WI38 (cell line): ENCODE results near the gene NSD2.
"Not testable (repeated sequence)": the region's sequence is repeated elsewhere in the genome, so short reads cannot be mapped to it uniquely, and the experiment has no call there.

Experiments
- H3K4me3 ChIP-seq: 2 replicates; pipeline ENCODE4 v1.5.1; 2011; ENCODE audit warnings: low read depth, mild to moderate bottlenecking, control low read depth, low read length
- CTCF ChIP-seq: IDR thresholded peaks from 2 replicates; pipeline ENCODE4 v1.5.1; 2012; ENCODE audit warnings: low read depth, mild to moderate bottlenecking, control low read depth, low read length

Gene NSD2

DNA sequence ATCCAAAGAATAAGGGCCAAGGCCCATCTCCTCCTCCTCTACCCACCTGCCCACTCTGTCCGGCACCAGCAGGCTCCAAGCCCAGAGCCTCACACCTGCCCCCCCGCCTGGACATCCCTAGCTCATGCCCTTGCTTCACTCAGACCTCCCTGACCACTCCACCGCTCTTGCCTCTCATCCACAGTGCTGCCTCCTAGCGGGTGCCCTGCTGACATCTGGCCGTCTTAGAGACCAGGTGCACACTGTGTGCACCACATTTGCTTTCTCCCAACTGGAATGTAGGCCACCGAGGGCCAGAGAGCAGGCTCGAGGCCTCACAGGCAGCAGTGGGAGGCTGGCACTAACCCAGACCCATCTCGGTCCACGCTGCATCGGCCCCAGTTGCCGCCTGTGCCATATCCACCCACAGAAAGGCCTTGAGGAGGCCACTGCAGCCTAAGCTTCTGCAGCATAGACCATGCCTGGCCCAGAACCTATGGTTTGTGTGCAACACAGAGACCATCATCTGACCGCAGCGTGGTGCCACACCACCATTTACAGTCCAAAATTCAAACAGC, 28.8 kb upstream of the NSD2 start:
- peak; percentile 9; the same call in 1 of the 2 replicates for TF ChIP-seq CTCF
- no peak overlapping the region for H3K4me3 ChIP-seq

GRCh38 chr4:1842993-1843448, 28.2 kb upstream of the NSD2 start:
- TF ChIP-seq CTCF, result no peak
- H3K4me3 ChIP-seq, result no peak overlapping the region

GRCh38 chr4:1843852-1844251, 27.3 kb upstream of the NSD2 start:
- no peak for TF ChIP-seq CTCF
- H3K4me3 ChIP-seq, result no peak overlapping the region

DNA sequence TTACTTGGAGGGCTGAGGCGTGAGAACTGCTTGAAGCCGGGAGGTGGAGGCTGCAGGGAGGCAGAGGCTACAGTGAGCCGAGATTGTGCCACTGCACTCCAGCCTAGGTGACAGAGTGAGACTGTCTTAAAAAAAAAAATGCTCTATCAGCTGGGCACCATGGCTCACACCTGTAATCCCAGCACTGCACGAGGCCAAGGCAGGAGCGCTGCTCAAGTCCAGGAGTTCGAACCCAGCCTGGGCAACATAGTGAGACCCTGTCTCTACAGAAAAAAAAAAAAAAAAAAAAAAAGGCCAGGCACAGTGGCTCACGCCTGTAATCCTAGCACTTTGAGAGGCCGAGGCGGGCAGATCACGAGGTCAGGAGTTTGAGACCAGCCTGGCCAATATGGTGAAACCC, 26.6 kb upstream of the NSD2 start:
- H3K4me3 ChIP-seq, result not testable (repeated sequence)

- no peak for TF ChIP-seq CTCF
- H3K4me3 ChIP-seq, result no peak overlapping the region
These were observed 24.6 kb upstream of the NSD2 start for GRCh38 chr4:1846580-1846979.

DNA sequence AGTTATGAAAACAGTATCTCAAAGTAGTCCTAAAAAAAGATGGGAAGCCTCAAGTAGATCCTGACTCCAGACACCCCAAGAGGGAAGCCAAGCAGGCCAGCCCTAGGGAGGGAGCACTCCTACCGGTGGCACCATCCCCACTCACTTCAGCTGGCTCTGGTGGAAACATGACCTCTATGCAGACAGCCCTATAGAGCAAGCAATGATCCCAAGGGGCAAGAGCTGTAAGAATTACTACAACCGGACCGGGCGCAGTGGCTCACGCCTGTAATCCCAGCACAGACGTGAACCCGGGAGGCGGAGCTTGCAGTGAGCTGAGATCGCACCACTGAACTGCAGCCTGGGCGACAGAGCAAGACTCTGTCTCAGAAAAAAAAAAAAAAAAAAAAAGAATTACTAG, 20.9 kb upstream of the NSD2 start:
- no peak overlapping the region for H3K4me3 ChIP-seq
- no peak for TF ChIP-seq CTCF

DNA sequence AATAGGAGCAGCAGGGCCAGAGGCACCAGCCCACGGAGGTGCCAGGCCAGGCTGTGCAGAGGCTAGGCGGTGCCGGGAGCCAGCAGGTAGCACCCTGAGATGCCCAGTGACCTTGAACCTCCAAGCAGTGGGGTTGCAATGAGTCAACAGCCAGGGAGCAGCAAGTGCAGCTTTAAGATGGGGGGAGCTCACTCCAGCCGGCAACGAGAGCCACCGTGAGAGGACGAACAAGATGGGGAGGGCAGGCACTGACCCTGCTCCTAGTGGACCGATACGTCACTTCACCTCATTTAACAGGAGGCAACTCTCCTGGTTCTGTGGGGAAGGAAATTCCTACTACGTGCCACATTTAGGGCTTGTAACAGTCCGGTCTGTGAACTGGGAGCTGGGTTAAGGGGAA, 20.0 kb upstream of the NSD2 start:
- no peak for TF ChIP-seq CTCF
- no peak overlapping the region for H3K4me3 ChIP-seq
